HG02588 (cell line): ENCODE measurements around the gene SMOC1.

Source experiments
- ATAC-seq: cut with Tn5 transposase; IDR thresholded peaks from one replicate; pipeline ENCODE4 v1.9.1; 2021; ENCODE audit warnings: mild to moderate bottlenecking, moderate library complexity; ENCODE audit not compliant: unreplicated experiment

Gene SMOC1

GRCh38 chr14:70004791-70005190 lies 125.6 kb downstream of the SMOC1 start:
- no peak for ATAC-seq

- no peak for ATAC-seq
Observed at GRCh38 chr14:70005281-70005805, 126.1 kb downstream of the SMOC1 start.

- no peak for ATAC-seq
Observed at GRCh38 chr14:70006699-70007098, 127.5 kb downstream of the SMOC1 start.

GRCh38 chr14:70008284-70009262 lies 129.4 kb downstream of the SMOC1 start:
- no peak for ATAC-seq

GRCh38 chr14:70009961-70010360 lies 130.7 kb downstream of the SMOC1 start:
- ATAC-seq = no peak

GRCh38 chr14:70011098-70011497 lies 131.9 kb downstream of the SMOC1 start:
- no peak for ATAC-seq

GRCh38 chr14:70011708-70012107 lies 132.5 kb downstream of the SMOC1 start:
- no peak for ATAC-seq

GRCh38 chr14:70013271-70013873 lies 134.2 kb downstream of the SMOC1 start:
- no peak for ATAC-seq

GRCh38 chr14:70014406-70015095 lies 135.3 kb downstream of the SMOC1 start:
- no peak for ATAC-seq

GRCh38 chr14:70018230-70018629 lies 139.0 kb downstream of the SMOC1 start:
- no peak for ATAC-seq

- ATAC-seq = no peak
Observed at GRCh38 chr14:70018713-70019211, 139.5 kb downstream of the SMOC1 start.

GRCh38 chr14:70019695-70020094 lies 140.5 kb downstream of the SMOC1 start:
- no peak for ATAC-seq

- ATAC-seq = no peak
Observed at GRCh38 chr14:70020352-70021170, 141.3 kb downstream of the SMOC1 start.

- ATAC-seq = no peak
Observed at GRCh38 chr14:70021548-70022220, 142.5 kb downstream of the SMOC1 start.

- no peak for ATAC-seq
Observed at GRCh38 chr14:70022771-70023445, 143.7 kb downstream of the SMOC1 start.

- no peak for ATAC-seq
Observed at GRCh38 chr14:70023871-70024270, 144.7 kb downstream of the SMOC1 start.

- peak; percentile 49 for ATAC-seq
Observed at GRCh38 chr14:70027785-70028428, 148.7 kb downstream of the SMOC1 start.

- no peak for ATAC-seq
Observed at GRCh38 chr14:70029296-70030132, 150.3 kb downstream of the SMOC1 start.
